ENCODE results near the gene DCLK1.
"Not testable (repeated sequence)": the region's sequence is repeated elsewhere in the genome, so short reads cannot be mapped to it uniquely, and the experiment has no call there.

DCLK1 gene

DNA sequence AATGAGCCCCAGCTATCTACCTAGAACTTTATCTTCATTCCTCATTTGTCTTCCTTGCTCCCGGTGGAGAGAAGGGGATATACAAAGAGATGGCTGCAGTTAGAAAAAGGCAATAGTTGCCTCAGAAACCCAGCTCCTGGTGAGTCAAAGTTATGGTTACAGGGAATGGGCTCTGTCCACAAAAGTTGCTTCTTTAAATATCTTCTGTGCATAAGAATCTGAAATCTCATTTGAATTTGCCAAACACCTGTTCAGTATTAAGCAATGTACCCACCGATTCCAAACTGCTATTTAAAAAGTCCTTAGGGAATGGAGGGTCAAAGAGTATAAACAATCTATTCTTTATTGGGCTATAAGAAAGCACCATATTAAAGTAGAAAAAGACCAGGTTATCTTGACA, 48.4 kb downstream of the DCLK1 start:
- DNase-seq = no peak

DNA sequence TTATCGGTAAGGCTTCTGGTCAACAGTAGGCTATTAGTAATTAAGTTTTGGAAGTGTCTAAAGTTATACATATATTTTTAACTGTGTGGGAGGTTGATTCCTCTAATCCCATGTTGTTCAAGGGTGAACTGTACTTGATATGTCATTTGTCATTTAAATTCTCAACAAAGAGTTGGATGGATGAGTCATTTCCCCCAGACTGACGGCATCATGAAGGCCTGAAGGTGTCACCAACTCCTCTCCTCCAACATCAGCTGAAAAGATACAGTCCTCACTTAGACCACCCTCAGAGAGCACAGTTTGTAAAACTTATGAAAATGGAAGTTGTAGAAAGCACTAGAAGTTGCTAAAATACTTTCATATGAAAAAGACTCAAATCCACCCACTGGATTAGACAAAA, 48.8 kb downstream of the DCLK1 start:
- no peak for DNase-seq

DNA sequence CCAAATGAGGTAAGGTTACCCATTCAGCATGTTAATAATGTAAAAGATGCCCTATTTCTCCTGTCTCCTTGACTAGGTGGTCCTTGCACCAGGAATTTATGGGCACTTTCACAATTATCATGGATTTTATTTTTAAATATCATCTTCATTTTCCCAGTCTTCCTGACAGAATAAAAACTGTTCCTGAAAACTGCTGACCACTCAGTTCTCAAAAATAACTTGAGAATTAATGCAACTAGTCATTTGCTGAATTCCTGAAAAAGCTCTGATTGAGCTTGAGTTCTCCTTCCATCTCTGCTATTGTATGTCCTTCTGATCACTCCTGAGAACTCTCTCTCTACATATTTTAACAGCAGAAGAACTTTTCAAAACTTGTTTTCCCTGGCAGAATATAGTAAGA, 55.0 kb downstream of the DCLK1 start:
- DNase-seq = no peak

DNA sequence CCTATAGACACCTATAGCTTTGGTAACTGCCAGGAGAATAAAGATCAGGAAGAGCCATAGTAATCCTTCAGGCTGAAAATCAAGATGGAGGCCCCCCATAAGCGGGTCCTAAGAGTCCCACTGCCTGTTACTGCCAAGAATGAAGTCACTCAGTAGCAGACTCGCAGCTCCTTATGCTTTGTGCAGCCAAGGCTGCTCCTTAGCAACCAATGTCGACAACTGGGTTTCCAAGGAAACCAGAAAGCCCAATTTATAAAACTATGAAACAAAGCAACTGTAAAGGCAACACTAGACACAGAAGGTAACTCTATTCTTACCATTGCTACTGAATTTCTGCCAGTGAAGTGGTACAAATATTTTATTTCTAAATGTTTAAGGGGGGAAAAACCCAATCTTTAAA, 56.5 kb downstream of the DCLK1 start:
- DNase-seq = no peak

DNA sequence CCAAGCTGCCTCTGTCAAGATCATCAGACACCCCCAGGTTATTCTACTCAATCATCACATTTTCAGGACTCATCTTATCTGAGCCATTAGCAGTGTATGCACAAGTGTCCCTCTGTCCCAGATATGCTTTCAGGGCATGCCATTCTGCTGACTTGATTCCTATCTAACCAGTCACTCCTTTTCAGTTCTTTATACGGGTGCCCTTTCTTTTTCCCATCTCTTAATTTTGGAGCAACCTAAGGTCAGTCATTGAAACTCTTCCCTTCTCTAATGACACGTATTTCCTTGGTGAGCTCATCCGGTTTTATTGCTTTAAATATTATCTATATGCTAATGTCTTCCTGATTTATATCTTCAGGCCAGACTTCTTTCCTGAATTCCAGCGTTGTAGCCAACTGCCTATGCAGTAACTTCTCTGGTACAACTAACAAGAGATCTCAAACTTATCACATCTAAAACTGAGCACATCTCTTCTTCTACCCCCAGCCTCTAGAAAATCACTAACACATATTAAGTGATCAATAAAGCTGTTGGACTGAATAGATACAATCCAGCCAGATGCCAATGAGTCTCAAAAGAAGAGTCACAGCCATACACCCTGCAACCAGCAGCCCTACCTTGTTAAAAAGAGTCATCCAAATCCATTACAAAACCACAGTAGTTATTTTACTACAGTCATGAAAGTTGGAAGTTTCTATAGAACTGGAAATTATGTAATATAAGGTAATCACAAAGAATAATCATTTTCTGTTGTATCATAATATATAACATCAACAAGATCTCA, 58.8 kb downstream of the DCLK1 start:
- no peak for DNase-seq

DNA sequence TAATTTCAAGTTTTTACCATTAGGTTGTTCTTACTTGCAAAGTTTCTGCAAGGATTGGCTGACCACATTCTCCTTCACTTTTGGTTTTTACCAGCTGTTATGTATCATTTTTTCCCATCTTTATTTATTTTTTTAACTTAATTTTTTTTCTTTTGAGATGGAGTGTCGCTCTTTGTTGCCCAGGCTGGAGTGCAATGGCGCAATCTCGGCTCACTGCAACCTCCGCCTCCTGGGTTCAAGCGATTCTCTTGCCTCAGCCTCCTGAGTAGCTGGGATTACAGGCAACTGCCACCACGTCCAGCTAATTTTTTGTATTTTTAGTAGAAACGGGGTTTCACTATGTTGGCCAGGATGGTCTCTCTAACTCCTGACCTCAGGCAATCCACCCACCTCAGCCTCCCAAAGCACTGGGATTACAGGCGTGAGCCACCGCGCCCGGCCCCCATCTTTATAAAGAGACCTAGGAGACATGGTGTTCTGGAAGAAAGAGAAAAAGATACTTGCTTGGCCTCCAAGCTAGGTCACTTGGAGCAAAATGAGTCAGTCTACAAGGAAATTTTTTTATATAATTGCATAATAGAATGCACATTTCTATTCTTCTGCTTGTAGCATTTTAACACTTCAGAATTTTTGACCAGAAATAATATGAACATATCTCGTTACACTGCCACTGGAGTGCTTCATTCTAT, 60.5 kb downstream of the DCLK1 start:
- DNase-seq = not testable (repeated sequence)

DNA sequence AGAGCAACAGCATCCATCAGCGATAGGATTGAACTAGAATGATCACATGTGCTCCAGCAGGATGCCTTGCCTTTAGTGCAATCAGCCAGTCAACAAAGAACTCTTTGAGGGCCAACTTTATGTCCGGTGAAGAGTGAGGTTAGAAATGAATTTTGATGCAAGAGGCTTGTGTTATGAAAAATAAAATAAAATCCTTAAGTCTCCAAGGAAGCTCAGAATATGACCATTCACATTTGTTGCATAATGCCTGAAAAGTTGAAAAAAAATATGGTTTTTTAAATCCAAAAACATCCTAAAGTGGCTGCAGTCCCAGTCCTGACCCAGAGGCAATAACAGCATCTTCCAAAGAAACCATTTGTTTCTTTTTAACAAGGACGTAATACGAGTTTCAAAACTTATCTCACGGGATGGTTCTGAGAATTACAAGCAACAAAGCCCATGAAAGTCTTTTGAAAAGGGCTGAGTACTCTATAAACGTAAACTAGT, 61.3 kb downstream of the DCLK1 start:
- no peak for DNase-seq

DNA sequence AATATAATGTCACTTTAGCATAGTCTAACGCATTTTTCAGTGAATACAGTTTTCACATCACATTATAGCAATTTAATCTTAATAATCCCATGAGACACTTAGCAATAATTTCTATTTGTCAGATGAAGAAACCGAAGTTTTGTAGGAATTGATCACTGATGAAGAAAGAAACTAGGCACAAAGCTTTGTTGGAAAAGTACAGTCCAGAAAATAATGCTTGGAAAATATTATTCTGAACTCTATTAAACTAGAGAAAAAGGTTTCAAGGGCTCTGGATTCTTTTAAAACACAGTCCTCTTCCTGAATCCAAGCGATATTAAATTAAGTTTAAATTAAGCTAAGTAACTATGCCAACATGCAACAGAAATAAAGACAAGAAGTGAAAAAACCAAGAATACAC, 62.2 kb downstream of the DCLK1 start:
- no peak for DNase-seq

DNA sequence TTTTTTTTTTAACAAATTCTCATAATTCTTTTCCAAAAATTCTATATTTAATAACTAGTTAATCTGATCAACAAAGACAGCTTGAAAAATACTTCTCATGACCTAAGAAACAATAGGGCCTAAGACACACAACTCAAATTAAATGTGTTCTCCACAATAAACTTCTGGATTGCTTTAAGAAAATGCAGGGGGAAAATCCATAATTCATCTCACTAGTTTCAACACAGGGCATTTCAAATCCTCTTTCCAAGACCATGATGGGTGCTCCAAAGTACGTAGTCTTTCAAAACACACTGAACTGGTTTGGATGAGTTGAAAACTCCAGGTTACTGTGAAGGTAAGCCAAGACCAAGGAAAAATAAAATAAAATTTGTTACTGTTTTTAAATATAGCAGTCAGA, 62.6 kb downstream of the DCLK1 start:
- DNase-seq = no peak

DNA sequence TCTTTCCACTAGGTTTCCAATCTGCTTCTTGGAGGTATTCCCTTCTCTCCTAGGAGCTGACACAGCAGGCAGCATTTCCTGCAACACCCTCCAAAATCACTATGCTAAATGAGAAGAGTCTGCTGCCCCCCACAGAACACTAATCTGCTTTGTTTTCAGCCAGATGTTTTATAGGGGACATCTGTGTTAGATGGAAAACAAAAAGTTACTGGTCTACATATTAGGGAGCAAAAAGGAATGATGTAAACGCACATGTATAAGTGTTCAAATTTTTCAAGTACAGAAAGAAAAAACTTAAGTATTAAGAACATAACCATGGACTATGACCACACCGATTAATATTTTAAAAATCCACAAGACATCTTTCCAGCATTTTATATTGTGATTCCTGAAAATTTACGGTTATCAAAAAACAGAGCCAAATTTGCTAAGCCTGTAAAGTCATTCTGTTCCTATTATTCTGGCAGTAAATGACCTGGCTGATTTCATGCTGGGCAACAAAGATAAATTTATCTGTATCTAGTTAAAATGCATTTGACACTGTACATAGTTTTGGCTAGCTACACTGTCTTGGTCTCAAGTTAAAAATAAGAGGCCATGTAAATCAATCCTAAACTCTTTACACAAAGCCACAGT, 63.3 kb downstream of the DCLK1 start:
- no peak for DNase-seq

DNA sequence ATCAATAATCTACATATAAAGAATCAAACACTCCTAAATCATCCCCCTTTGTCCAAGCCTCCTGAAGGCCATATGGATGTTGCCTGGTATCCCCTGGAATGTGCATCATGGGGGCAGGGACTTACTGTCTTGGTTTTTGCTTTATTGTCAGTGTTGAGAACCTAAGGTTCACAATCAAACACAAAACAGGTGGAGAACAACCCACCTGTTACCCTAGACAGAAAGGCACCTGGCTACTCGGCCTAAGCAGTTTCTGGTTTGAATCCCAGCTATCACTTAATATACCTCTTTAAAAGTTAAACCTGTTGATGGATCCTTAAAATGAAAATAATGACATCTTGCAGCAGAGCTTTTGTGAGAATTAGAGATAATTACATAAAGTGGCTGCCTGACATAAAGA, 68.9 kb downstream of the DCLK1 start:
- no peak for DNase-seq

DNA sequence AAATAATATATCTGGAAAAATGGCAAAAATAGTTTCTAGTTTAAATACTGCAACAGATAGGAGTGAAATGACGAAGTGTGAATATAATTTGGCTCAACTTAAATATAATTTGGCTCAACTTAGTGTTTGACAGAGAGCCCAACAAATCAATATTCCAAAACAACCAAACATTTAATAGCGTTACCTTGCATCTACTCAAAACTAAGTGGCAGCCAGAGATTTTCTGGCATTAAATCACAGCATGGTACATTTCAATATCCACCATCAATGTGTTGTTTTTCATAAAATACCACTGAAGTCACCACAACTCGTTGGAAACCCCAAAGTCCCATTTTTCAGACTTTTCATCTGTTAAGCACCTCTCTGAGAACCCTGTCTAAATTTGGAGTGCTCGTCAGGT, 69.6 kb downstream of the DCLK1 start:
- DNase-seq = no peak

DNA sequence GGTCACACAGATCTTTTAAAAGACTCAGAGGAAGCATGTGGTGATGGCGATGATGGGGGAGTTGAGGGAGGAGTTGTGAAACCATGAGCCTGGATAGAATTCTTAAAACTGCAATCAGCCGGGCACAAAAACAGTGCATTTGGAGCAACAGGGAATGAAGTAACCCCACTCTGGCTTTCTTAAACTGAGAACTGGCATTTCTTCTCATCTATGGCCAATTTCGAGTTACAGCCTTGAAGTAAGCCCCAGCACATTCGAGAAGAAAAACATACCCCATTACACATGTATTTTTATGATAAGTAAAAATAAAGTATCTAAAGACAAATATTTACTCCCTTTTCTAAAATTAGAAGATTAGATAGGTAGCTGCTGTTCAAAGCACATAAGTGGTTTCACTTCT, 70.1 kb downstream of the DCLK1 start:
- DNase-seq = no peak

DNA sequence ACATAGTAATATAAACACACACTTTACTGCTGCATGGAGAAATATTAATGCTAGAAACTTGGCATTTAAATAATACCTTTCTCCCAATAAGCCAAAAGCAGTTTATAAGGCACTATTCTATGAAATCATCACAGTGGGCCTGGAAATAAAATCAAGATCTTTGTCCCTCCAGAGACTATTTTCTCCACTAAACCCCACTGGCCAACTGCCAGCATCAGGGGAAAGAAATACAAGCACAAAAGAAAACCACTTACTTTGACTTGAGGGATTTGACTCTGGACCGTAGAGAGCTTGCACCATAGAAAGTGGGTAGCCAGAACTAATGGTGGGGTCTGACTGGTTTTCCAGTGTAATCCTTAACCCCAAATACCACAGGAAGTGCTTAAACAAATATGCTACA, 71.9 kb downstream of the DCLK1 start:
- no peak for DNase-seq

DNA sequence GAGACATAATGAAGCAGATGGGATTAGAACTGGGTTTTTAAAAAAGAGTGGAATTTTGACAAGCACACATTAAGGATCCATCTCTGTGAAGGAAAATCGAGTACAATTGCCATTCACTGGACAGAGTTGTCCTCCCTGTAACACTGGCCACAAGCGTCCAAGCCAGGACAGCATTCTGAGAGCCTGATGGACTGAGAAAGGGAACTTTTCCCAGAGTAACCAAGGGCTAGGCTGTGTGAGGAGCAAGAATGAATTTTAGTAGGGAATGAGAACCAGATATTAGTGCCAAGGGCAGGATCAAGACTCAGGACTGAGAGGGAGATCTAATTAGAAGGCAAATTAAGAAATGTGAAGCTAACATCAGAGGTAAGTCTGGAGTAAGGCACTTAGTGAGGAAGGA, 73.1 kb downstream of the DCLK1 start:
- DNase-seq = no peak

DNA sequence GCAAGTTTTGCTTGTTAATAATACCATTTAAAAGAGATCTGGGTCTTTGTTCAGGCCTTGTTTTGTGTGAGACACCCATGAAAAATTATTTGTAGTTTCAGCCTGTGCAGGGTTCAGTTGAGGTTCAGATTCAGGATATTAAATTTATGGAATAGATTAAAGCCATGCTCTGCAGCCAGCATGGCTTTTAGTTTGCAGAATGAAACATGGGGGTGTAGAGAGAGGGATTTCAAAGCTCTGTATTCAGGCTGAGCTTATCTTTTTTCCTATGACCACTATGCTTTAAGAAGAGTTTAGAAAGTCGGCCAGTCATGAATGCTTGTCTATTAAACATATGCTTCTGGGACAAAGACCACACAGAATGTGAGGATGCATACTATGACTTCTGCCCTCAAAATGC, 73.6 kb downstream of the DCLK1 start:
- DNase-seq = no peak

DNA sequence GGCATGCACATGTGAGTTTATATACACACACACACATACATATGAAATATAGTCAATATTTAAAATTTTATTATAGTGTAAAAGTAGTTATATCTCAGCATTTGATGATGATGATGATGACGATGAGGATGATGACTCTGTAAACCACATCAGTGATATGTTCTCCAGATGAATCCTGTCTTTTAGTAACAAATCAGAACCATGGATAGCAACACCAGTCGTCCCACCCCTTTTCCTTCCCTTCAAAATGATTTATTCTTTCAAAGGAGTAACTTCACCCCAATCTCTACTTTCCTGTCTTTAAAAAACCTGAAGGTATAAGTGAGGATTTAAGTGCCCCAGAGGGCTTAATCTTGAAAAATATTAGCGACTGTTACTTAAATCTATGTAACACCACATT, 74.1 kb downstream of the DCLK1 start:
- no peak for DNase-seq

DNA sequence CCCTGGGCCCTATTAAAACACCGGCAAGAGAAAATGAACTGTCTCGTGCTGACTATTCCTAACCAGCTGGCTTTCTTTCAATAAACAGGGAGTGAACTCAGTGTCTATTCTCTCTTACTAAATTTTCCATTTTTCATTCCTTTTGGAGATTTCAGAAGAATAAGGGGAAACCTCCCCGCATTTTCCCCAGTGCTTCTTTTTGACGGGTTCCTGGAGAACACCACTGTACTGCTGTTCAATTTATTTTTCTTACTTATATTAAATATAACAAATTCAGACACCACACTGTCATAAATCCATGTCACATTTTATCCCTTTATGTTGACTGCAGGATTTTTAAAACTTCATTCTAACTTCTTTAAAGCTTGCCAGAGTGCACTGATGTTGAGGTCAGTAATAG, 75.8 kb downstream of the DCLK1 start:
- no peak for DNase-seq

DNA sequence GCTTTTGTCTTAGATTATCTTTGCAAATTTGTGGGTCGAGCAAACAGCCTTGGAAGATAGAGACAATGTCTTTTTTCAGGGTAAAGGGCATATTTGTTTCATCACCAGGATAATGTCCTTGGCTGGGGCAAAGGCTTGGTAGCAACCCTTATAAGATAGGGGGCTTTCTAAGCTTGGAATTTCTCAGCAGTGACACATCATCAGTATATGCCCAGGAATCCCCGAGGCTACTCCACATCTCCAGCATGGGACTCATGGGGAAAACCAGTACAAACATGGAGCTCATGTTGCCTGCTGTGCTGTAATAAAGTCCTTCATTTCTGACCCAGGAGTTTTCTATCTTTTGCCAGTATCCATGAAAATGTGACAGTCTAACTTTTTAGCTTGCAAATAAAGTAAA, 77.1 kb downstream of the DCLK1 start:
- no peak for DNase-seq

DNA sequence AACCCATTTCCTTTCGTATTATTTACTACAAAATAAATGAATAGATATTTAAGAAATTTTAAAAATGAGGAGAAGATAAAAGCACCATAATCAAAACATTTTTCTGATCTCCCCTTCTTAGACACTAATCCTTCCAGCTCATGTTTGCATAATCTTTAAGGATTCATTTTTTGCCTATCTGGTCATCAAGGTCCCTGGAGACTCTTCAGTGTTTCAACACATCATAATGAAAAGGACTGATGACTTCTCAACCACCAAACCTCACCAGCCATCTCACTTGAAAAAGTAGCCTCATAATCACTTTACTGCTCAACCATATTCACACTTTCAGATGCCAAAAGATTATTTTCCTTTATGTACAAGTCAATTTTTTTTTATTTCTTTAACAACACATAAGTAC, 80.1 kb downstream of the DCLK1 start:
- DNase-seq = no peak

DNA sequence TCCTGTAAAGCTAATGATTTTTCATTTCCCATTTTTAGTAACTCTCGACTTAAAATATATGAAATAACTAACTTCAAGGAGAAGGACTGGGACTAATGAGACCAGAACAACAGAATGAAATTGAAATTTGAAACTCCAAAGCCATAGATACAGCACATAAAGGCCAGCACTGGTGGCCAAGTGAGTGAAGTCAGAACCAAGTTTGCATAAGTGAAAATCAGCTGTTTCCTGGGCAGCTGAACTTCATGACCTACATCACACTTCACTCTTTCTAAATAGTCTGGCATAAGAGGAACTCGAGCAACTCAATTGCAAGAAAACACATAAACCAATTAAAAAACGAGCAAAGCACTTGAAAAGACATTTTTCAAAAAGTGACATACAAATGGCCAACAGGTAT, 84.5 kb downstream of the DCLK1 start:
- no peak for DNase-seq

DNA sequence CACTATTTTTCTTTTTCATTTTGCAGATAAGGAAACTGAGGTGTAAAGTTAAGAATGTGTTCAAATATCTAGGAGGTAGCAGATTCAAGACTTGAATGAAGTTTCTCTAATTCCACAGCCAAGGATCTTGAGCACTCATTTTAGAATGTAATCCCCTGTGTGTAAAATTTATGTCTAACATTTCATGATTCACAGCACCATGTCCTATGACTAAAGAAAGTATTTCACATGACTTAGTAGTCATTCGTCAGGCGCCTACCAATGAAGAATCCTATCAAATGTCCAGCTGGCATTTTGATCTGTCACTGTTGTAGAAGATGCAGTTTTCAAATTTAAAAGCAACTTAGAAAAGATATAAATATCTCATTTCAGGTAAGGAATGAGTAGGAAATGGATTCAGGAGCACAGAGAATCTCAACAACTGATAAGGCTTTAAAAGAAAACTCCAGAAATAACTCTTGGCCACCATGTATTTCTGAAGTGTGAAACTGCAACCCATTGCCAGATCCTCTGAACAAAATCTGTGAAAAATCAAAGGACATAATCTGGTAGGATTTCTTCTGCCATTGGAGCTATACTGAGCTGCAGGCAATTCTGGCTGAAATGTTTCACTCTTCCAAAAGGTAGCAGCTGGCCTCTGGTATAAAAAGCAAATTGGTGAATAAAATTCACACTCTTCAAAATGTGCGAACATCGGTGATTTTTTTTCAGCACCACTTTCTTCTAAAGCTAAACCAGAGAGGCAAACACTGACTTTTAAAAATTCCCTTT, 92.2 kb downstream of the DCLK1 start:
- no peak for DNase-seq

DNA sequence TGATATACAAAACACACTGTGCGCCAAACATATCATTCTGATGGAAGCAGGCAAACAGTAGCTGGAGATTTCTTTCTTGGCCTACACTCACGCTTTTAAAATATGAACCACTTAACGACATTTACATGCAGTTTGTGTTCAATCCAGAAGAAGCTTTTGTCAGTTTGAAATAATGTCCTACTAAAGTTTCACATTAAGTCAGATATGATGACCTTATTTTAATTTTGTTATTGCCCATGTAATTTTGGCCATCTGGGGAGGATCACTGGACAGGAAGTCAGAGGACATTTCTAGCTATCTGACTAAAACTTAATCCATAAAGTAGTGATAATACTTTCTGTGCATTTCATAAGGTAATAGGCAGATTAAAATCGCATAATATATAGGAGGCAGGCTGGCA, 98.1 kb downstream of the DCLK1 start:
- no peak for DNase-seq

Measured in activated gamma-delta T cell treated with Interleukin-2 at 50 U/mL for 16 hours (primary cell).